K562 (cell line): Measurements from ENCODE around the gene ADD3. TPM values are rescaled to one million over a fixed set of nuclear protein-coding genes. Genes with fewer than 3 reads are reported as not detected.

Experiments used
- ATAC-seq: fragments of 200-7000 bp; cut with Tn5 transposase; 3 replicates; pipeline ENCODE4 v1.9.1; 2020; ENCODE audit warnings: moderate library complexity
- BruUV-seq: library from RNA; stranded (reverse); fragments of 400-500 nt; replicated peaks from 2 replicates; lab custom pipeline; 2021; lab: Mats Ljungman, UMichigan
- CTCF ChIA-PET: fragments of 300-600 bp; formaldehyde crosslinking; extraction: SDS; loops from one replicate; lab custom pipeline; 2021; ENCODE audit warnings: low intra/inter-chr PET ratio; lab: Yijun Ruan, JAX
- POLR2A ChIA-PET: fragments of 300-600, 350-650 bp; sonication (Branson Sonifier 250); formaldehyde crosslinking; extraction: SDS; loops from one replicate; lab custom pipeline; 2021; ENCODE audit warnings: antibody characterized with exemption, inconsistent platforms; lab: Yijun Ruan, JAX
- DNase-seq, 4 experiments: peaks; one replicate each; pipeline versions ENCODE4 v3.0.0 to v3.0.0-alpha.2; 2011 to 2018; ENCODE audit warnings: low spot score in 3 of 4, mixed read lengths in 3 of 4; ENCODE audit errors: extremely low read depth in 1 of 4
- FAIRE-seq: peaks from 2 replicates; lab custom pipeline; 2011; peaks lifted over from hg19 to GRCh38; lab: Jason Lieb, UNC
- H2AFZ ChIP-seq: 2 replicates; pipeline ENCODE4 v1.6.0; 2011; ENCODE audit warnings: low read depth, low read length, control low read depth, inconsistent platforms
- H3K27ac ChIP-seq: fragments of 200-600 bp; 3 replicates; pipeline ENCODE4 v1.8.0; 2011; ENCODE audit warnings: low read depth, mild to moderate bottlenecking, control low read depth, inconsistent platforms, low read length, moderate library complexity, mixed read lengths; ENCODE audit errors: extremely low read depth
- H3K27me3 ChIP-seq, 2 experiments: fragments of 300-600 bp in 1 of 2; 2 replicates in 1 of 2; 3 replicates in 1 of 2; pipeline versions ENCODE4 v1.6.0 to v1.8.0; 2011; ENCODE audit warnings: inconsistent platforms in 2 of 2, low read length in 2 of 2, mild to moderate bottlenecking in 1 of 2, mixed read lengths in 1 of 2, moderate library complexity in 1 of 2; ENCODE audit not compliant: control insufficient read depth in 2 of 2, insufficient read depth in 2 of 2
- H3K36me3 ChIP-seq: fragments of 300-600 bp; 3 replicates; pipeline ENCODE4 v1.8.0; 2011; ENCODE audit warnings: mild to moderate bottlenecking, low read length, inconsistent platforms; ENCODE audit not compliant: control insufficient read depth, insufficient read depth
- H3K4me1 ChIP-seq, 2 experiments: fragments of 200-600 bp in 1 of 2; replicated peaks in 1 of 2; 2 replicates in 1 of 2; 3 replicates in 1 of 2; pipeline versions ENCODE4 v1.5.1 to v1.8.0; 2011; ENCODE audit warnings: inconsistent platforms in 2 of 2, low read length in 2 of 2, mild to moderate bottlenecking in 1 of 2, mixed read lengths in 1 of 2, moderate library complexity in 1 of 2; ENCODE audit not compliant: control insufficient read depth in 2 of 2, insufficient read depth in 2 of 2
- H3K4me2 ChIP-seq: 2 replicates; pipeline ENCODE4 v1.6.1; 2011; ENCODE audit warnings: low read length, control low read depth, inconsistent platforms, mixed read lengths; ENCODE audit not compliant: insufficient read depth
- H3K4me3 ChIP-seq: fragments of 200-600 bp; sonication (generic), shearing (Covaris generic); 2 replicates; pipeline ENCODE4 v1.5.1; 2016; ENCODE audit warnings: control low read depth, inconsistent platforms
- H3K79me2 ChIP-seq: fragments of 200-600 bp; 3 replicates; pipeline ENCODE4 v1.8.0; 2011; ENCODE audit warnings: low read length, inconsistent platforms; ENCODE audit not compliant: control insufficient read depth, insufficient read depth
- H3K9ac ChIP-seq, 2 experiments: 2 replicates each; pipeline versions ENCODE4 v1.6.0 to v1.6.1; 2011; ENCODE audit warnings: low read depth in 2 of 2, low read length in 2 of 2, control low read depth in 1 of 2, inconsistent platforms in 1 of 2, mild to moderate bottlenecking in 1 of 2, mixed read lengths in 1 of 2; ENCODE audit not compliant: insufficient read depth in 1 of 2
- H3K9me1 ChIP-seq: one replicate; pipeline ENCODE4 v1.6.0; 2011; ENCODE audit warnings: inconsistent platforms, mild to moderate bottlenecking, low read length, moderate library complexity; ENCODE audit not compliant: control insufficient read depth, insufficient read depth
- H3K9me3 ChIP-seq: replicated peaks from 2 replicates; pipeline ENCODE4 v1.5.1; 2011; ENCODE audit warnings: low read depth, low read length, inconsistent platforms; ENCODE audit not compliant: control insufficient read depth, insufficient read depth
- H4K20me1 ChIP-seq: replicated peaks from 2 replicates; pipeline ENCODE4 v1.6.1; 2011; ENCODE audit warnings: low read length, inconsistent platforms, mixed read lengths; ENCODE audit not compliant: control insufficient read depth, insufficient read depth
- CSDE1 ChIP-seq, 2 experiments: fragments of 450-650 bp; IDR thresholded peaks; 2 replicates each; pipeline ENCODE4 v1.6.1; 2016; ENCODE audit warnings: mild to moderate bottlenecking in 1 of 2
- KAT2B ChIP-seq: IDR thresholded peaks from one replicate; pipeline ENCODE4 v1.6.1; 2012; ENCODE audit warnings: low read depth, mild to moderate bottlenecking, control low read depth, inconsistent platforms, low read length, moderate library complexity
- KLF10 ChIP-seq: fragments of 250-450 bp; sonication (Bioruptor Pico); IDR thresholded peaks from 2 replicates; pipeline ENCODE4 v1.6.1; 2021; ENCODE audit warnings: matching md5 sums
- MAZ ChIP-seq, 2 experiments: fragments of 450-650 bp in 1 of 2; sonication (generic) in 1 of 2; formaldehyde crosslinking; IDR thresholded peaks in 1 of 2; conservative IDR thresholded peaks in 1 of 2; 2 replicates each; pipeline versions ENCODE4 v1.4.0 to v1.5.0; 2020; ENCODE audit warnings: mild to moderate bottlenecking in 1 of 2, missing genetic modification reagents in 1 of 2
- NFYB ChIP-seq: IDR thresholded peaks from 2 replicates; pipeline ENCODE4 v1.6.1; 2011; ENCODE audit warnings: mild to moderate bottlenecking, moderate library complexity; ENCODE audit not compliant: insufficient read length; ENCODE audit errors: extremely low read depth
- POLR2B ChIP-seq: fragments of 450-650 bp; IDR thresholded peaks from 2 replicates; pipeline ENCODE4 v1.6.1; 2018; ENCODE audit warnings: low read depth; ENCODE audit not compliant: partially characterized antibody
- SMC3 ChIP-seq: conservative IDR thresholded peaks from 2 replicates; pipeline ENCODE4 v1.6.1; 2011; ENCODE audit warnings: low read depth, low read length, improper control_type of control experiment; ENCODE audit not compliant: insufficient read depth
- ZNF140 ChIP-seq: fragments of 250-450 bp; sonication (Bioruptor Pico); IDR thresholded peaks from 2 replicates; pipeline ENCODE4 v1.8.0; 2021; ENCODE audit warnings: moderate library complexity, mild to moderate bottlenecking, inconsistent platforms
- ZNF586 ChIP-seq: fragments of 450-650 bp; formaldehyde crosslinking; conservative IDR thresholded peaks from 2 replicates; pipeline ENCODE4 v1.4.0; 2020; ENCODE audit warnings: mild to moderate bottlenecking, moderate library complexity
- in situ Hi-C: fragments of 300-500 bp; cut with MboI; formaldehyde crosslinking; loops from 4 replicates; pipeline ENCODE4 v1.15.0; 2018; ENCODE audit warnings: inconsistent platforms, mixed read lengths
- intact Hi-C: fragments of 100-400 bp; cut with micrococcal nuclease; formaldehyde crosslinking; loops from 2 replicates; pipeline ENCODE4 v1.14.2; 2022
- polyA plus RNA-seq, 8 experiments: library from polyadenylated mRNA; depleted of rRNA in 4 of 8; stranded (reverse) in 5 of 8; unstranded in 3 of 8; fragments of >200 nt; fragmentation: Nextera tagmentation in 2 of 8; fragmentation: Illumina TruSeq in 1 of 8; extraction: Ambion mirVana in 2 of 8; extraction: Trizol in 1 of 8; gene quantifications; 2 replicates each; pipeline versions ENCODE4 v1.2.1 to v1.2.3, GENCODE V29; 2011 to 2014; ENCODE audit warnings: inconsistent platforms in 1 of 8, missing spikeins in 1 of 8
- total RNA-seq, 7 experiments: library from RNA; depleted of rRNA in 6 of 7; stranded (reverse); fragments of >200 nt in 6 of 7; fragmentation: Illumina TruSeq in 2 of 7; extraction: Trizol in 2 of 7; gene quantifications; 2 replicates each; pipeline versions ENCODE4 v1.2.1 to v1.2.3, GENCODE V29; 2011 to 2021; ENCODE audit warnings: low replicate concordance in 1 of 7
- TF ChIP-seq, protein P1 (sequence below): fragments of 250-450 bp; sonication (Bioruptor Pico); IDR thresholded peaks from 2 replicates; pipeline ENCODE4 v1.8.0; 2021; ENCODE audit warnings: borderline replicate concordance, mild to moderate bottlenecking, moderate library complexity; ENCODE audit not compliant: poor library complexity, severe bottlenecking
- TF ChIP-seq, protein P2 (sequence below): fragments of 250-450 bp; sonication (Bioruptor Pico); IDR thresholded peaks from 2 replicates; pipeline ENCODE4 v1.8.0; 2021; ENCODE audit warnings: moderate library complexity, mild to moderate bottlenecking, inconsistent platforms
- TF ChIP-seq, protein P3 (sequence below): fragments of 200-400 bp; formaldehyde crosslinking; IDR thresholded peaks from 2 replicates; pipeline ENCODE4 v1.6.1; 2017; ENCODE audit warnings: mild to moderate bottlenecking, low read depth, low read length, moderate library complexity

The ADD3 gene
- total and polyA plus RNA-seq, 9 of the 15 experiments (the other 6 are each of a cell fraction or from before 2014, with no cell fraction given) = 13.2 to 125 (median 31.7) TPM

DNA sequence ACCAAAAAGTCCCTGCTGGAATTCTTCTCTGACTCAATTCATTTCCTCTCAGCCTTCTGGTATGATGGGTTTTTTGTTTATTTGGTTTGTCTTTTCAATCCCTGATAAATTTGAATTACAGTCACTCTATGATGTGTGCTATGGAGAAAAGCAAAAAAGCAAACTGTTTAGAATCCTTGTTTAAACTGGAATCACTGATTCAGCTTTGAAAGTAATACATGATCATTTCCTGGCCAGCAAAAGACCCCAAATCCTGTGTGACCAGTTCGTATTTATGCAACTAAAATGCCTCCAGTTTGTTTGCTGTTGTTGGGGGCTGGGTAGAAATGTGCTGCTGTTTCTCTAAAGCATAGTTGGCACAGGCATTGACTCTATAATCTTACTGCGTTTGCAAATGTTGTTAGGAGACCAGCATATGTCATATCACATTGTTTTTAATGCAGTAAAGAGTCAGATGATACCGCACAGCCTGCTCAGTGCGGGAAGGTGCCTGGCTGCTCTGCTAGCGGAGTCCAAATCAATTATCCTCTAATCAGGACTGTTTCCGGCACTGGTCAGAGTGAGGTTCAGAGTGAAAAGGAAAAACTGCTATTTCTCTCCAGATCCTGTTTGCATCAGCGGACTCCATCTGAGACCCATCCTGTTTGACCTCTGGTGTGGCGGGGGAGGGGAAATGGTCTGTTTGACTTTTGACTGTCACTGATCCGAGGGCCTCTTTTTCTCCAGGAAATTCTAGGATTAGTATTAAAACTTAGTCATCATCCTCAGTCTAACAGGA is 40.6 kb upstream of the ADD3 start (continued):
- TF ChIP-seq, protein P1, sequence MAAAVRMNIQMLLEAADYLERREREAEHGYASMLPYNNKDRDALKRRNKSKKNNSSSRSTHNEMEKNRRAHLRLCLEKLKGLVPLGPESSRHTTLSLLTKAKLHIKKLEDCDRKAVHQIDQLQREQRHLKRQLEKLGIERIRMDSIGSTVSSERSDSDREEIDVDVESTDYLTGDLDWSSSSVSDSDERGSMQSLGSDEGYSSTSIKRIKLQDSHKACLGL (CRISPR knock-in tag) = no peak
- TF ChIP-seq CSDE1 (IDR thresholded peaks at IDR 0.05) (no peak), ZNF586 (no peak), KLF10 (no peak)
- TF ChIP-seq, protein P2, sequence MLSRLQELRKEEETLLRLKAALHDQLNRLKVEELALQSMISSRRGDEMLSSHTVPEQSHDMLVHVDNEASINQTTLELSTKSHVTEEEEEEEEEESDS (CRISPR knock-in tag) = no peak

DNA sequence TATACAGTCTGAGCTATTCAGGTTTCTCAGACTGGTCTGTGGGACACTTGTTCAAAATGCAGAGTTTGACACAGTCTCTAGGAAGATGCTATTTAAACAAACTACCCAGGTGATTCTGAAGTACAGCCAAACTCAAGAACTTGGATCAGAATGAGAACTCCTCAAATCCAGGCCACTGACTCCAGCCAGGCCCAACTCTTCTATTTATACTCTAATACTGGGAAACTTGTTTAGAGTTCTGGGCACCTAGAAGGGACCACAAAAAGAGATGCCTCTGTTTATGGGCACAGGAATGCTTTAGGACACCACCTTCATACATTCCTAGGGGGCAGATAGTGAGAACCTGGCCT is 40.1 kb upstream of the ADD3 start:
- Histone ChIP-seq H3K4me3 (no peak overlapping the region), H2AFZ (no peak overlapping the region), H3K9ac (no peak overlapping the region), H3K36me3 (no peaks in the 10 kb centered on the region), H3K79me2 (no peaks in the 10 kb centered on the region), H3K9me1 (no peaks in the 10 kb centered on the region), H4K20me1 (no peaks in the 10 kb centered on the region), H3K27ac (no peak overlapping the region)
- CTCF ChIA-PET = no interaction called here
- ATAC-seq (no peak), FAIRE-seq (no peak), DNase-seq (no peak)
- no peak for TF ChIP-seq KAT2B
- TF ChIP-seq, protein P3, sequence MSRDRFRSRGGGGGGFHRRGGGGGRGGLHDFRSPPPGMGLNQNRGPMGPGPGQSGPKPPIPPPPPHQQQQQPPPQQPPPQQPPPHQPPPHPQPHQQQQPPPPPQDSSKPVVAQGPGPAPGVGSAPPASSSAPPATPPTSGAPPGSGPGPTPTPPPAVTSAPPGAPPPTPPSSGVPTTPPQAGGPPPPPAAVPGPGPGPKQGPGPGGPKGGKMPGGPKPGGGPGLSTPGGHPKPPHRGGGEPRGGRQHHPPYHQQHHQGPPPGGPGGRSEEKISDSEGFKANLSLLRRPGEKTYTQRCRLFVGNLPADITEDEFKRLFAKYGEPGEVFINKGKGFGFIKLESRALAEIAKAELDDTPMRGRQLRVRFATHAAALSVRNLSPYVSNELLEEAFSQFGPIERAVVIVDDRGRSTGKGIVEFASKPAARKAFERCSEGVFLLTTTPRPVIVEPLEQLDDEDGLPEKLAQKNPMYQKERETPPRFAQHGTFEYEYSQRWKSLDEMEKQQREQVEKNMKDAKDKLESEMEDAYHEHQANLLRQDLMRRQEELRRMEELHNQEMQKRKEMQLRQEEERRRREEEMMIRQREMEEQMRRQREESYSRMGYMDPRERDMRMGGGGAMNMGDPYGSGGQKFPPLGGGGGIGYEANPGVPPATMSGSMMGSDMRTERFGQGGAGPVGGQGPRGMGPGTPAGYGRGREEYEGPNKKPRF = no peak
- TF ChIP-seq NFYB = no peak
- TF ChIP-seq MAZ (CRISPR knock-in tag; conservative IDR thresholded peaks at IDR 0.05 in 1 of 2, IDR thresholded peaks at IDR 0.05 in 1 of 2) = no peak
- TF ChIP-seq SMC3 = no peak
- TF ChIP-seq ZNF140 (CRISPR knock-in tag) = no peak
- TF ChIP-seq POLR2B = no peak
- TF ChIP-seq, all 486 proteins: peak for 0
- Histone ChIP-seq H3K4me1 (peaks cover 0 to 8% of the 10 kb centered on the region in 2 experiments; a peak in 2 of 5 replicates), H3K9me3 (no peaks in the 10 kb centered on the region), H3K27me3 (no peaks in the 10 kb centered on the region), H3K4me2 (no peak overlapping the region)
- POLR2A ChIA-PET = no interaction called here
- no TSS peak for BruUV-seq
- in situ Hi-C loops (no loop called here), intact Hi-C loops (no loop called here)
